K562 (cell line): Measurements from ENCODE around the gene SCN5A. TPM values are rescaled to one million over a fixed set of nuclear protein-coding genes. Genes with fewer than 3 reads are reported as not detected.

Source experiments
- ATAC-seq: fragments of 200-7000 bp; cut with Tn5 transposase; 3 replicates; pipeline ENCODE4 v1.9.1; 2020; ENCODE audit warnings: moderate library complexity
- BruUV-seq: library from RNA; stranded (reverse); fragments of 400-500 nt; replicated peaks from 2 replicates; lab custom pipeline; 2021; lab: Mats Ljungman, UMichigan
- CTCF ChIA-PET: fragments of 300-600 bp; formaldehyde crosslinking; extraction: SDS; loops from one replicate; lab custom pipeline; 2021; ENCODE audit warnings: low intra/inter-chr PET ratio; lab: Yijun Ruan, JAX
- POLR2A ChIA-PET: fragments of 300-600, 350-650 bp; sonication (Branson Sonifier 250); formaldehyde crosslinking; extraction: SDS; loops from one replicate; lab custom pipeline; 2021; ENCODE audit warnings: antibody characterized with exemption, inconsistent platforms; lab: Yijun Ruan, JAX
- DNase-seq, 4 experiments: peaks; one replicate each; pipeline versions ENCODE4 v3.0.0 to v3.0.0-alpha.2; 2011 to 2018; ENCODE audit warnings: low spot score in 3 of 4, mixed read lengths in 3 of 4; ENCODE audit errors: extremely low read depth in 1 of 4
- FAIRE-seq: peaks from 2 replicates; lab custom pipeline; 2011; peaks lifted over from hg19 to GRCh38; lab: Jason Lieb, UNC
- H2AFZ ChIP-seq: 2 replicates; pipeline ENCODE4 v1.6.0; 2011; ENCODE audit warnings: low read depth, low read length, control low read depth, inconsistent platforms
- H3K27ac ChIP-seq: fragments of 200-600 bp; 3 replicates; pipeline ENCODE4 v1.8.0; 2011; ENCODE audit warnings: low read depth, mild to moderate bottlenecking, control low read depth, inconsistent platforms, low read length, moderate library complexity, mixed read lengths; ENCODE audit errors: extremely low read depth
- H3K27me3 ChIP-seq, 2 experiments: fragments of 300-600 bp in 1 of 2; 2 replicates in 1 of 2; 3 replicates in 1 of 2; pipeline versions ENCODE4 v1.6.0 to v1.8.0; 2011; ENCODE audit warnings: inconsistent platforms in 2 of 2, low read length in 2 of 2, mild to moderate bottlenecking in 1 of 2, mixed read lengths in 1 of 2, moderate library complexity in 1 of 2; ENCODE audit not compliant: control insufficient read depth in 2 of 2, insufficient read depth in 2 of 2
- H3K36me3 ChIP-seq: fragments of 300-600 bp; 3 replicates; pipeline ENCODE4 v1.8.0; 2011; ENCODE audit warnings: mild to moderate bottlenecking, low read length, inconsistent platforms; ENCODE audit not compliant: control insufficient read depth, insufficient read depth
- H3K4me1 ChIP-seq, 2 experiments: fragments of 200-600 bp in 1 of 2; replicated peaks in 1 of 2; 2 replicates in 1 of 2; 3 replicates in 1 of 2; pipeline versions ENCODE4 v1.5.1 to v1.8.0; 2011; ENCODE audit warnings: inconsistent platforms in 2 of 2, low read length in 2 of 2, mild to moderate bottlenecking in 1 of 2, mixed read lengths in 1 of 2, moderate library complexity in 1 of 2; ENCODE audit not compliant: control insufficient read depth in 2 of 2, insufficient read depth in 2 of 2
- H3K4me2 ChIP-seq: 2 replicates; pipeline ENCODE4 v1.6.1; 2011; ENCODE audit warnings: low read length, control low read depth, inconsistent platforms, mixed read lengths; ENCODE audit not compliant: insufficient read depth
- H3K4me3 ChIP-seq: fragments of 200-600 bp; sonication (generic), shearing (Covaris generic); 2 replicates; pipeline ENCODE4 v1.5.1; 2016; ENCODE audit warnings: control low read depth, inconsistent platforms
- H3K79me2 ChIP-seq: fragments of 200-600 bp; 3 replicates; pipeline ENCODE4 v1.8.0; 2011; ENCODE audit warnings: low read length, inconsistent platforms; ENCODE audit not compliant: control insufficient read depth, insufficient read depth
- H3K9ac ChIP-seq, 2 experiments: 2 replicates each; pipeline versions ENCODE4 v1.6.0 to v1.6.1; 2011; ENCODE audit warnings: low read depth in 2 of 2, low read length in 2 of 2, control low read depth in 1 of 2, inconsistent platforms in 1 of 2, mild to moderate bottlenecking in 1 of 2, mixed read lengths in 1 of 2; ENCODE audit not compliant: insufficient read depth in 1 of 2
- H3K9me1 ChIP-seq: one replicate; pipeline ENCODE4 v1.6.0; 2011; ENCODE audit warnings: inconsistent platforms, mild to moderate bottlenecking, low read length, moderate library complexity; ENCODE audit not compliant: control insufficient read depth, insufficient read depth
- H3K9me3 ChIP-seq: replicated peaks from 2 replicates; pipeline ENCODE4 v1.5.1; 2011; ENCODE audit warnings: low read depth, low read length, inconsistent platforms; ENCODE audit not compliant: control insufficient read depth, insufficient read depth
- H4K20me1 ChIP-seq: replicated peaks from 2 replicates; pipeline ENCODE4 v1.6.1; 2011; ENCODE audit warnings: low read length, inconsistent platforms, mixed read lengths; ENCODE audit not compliant: control insufficient read depth, insufficient read depth
- ATF4 ChIP-seq: fragments of 450-650 bp; formaldehyde crosslinking; IDR thresholded peaks from 2 replicates; pipeline ENCODE4 v1.4.0; 2022; ENCODE audit warnings: mild to moderate bottlenecking, moderate library complexity
- CREB1 ChIP-seq, 2 experiments: sonication (generic) in 1 of 2; formaldehyde crosslinking in 1 of 2; IDR thresholded peaks; 2 replicates each; pipeline versions ENCODE4 v1.6.1 to v1.8.0; 2012 to 2022; ENCODE audit warnings: inconsistent platforms in 1 of 2, mild to moderate bottlenecking in 1 of 2, missing genetic modification reagents in 1 of 2, moderate library complexity in 1 of 2
- ELK1 ChIP-seq: sonication (generic); formaldehyde crosslinking; IDR thresholded peaks from 2 replicates; pipeline ENCODE4 v1.8.1; 2022; ENCODE audit warnings: missing genetic modification reagents
- EP300 ChIP-seq: IDR thresholded peaks from 2 replicates; pipeline ENCODE4 v1.6.1; 2012; ENCODE audit warnings: low read length, improper control_type of control experiment
- EP400 ChIP-seq: fragments of 450-650 bp; IDR thresholded peaks from 2 replicates; pipeline ENCODE4 v1.6.1; 2017; ENCODE audit warnings: antibody characterized with exemption, mild to moderate bottlenecking, moderate library complexity
- GATA2 ChIP-seq: sonication (generic); formaldehyde crosslinking; IDR thresholded peaks from 2 replicates; pipeline ENCODE4 v1.4.0; 2020; ENCODE audit warnings: mild to moderate bottlenecking, missing genetic modification reagents
- JUND ChIP-seq, 2 experiments: IDR thresholded peaks; 2 replicates in 1 of 2; 3 replicates in 1 of 2; pipeline ENCODE4 v1.6.1; 2011; ENCODE audit warnings: borderline replicate concordance in 2 of 2, low read depth in 2 of 2, low read length in 2 of 2, improper control_type of control experiment in 1 of 2, missing biosample characterization in 1 of 2, missing genetic modification characterization in 1 of 2, missing genetic modification reagents in 1 of 2
- MCM3 ChIP-seq: fragments of 450-650 bp; IDR thresholded peaks from 2 replicates; pipeline ENCODE4 v1.6.1; 2016
- NR2C1 ChIP-seq, 2 experiments: fragments of 450-650 bp; IDR thresholded peaks; 2 replicates each; pipeline ENCODE4 v1.6.1; 2017; ENCODE audit warnings: mild to moderate bottlenecking in 2 of 2, antibody characterized with exemption in 1 of 2, inconsistent platforms in 1 of 2, missing compliant biosample characterization in 1 of 2, missing genetic modification characterization in 1 of 2
- POLR2AphosphoS5 ChIP-seq: IDR thresholded peaks from 2 replicates; pipeline ENCODE4 v1.6.1; 2011; ENCODE audit warnings: mild to moderate bottlenecking, low read depth, low read length, moderate library complexity; ENCODE audit not compliant: control insufficient read depth, insufficient read depth
- POLR2H ChIP-seq: IDR thresholded peaks from 2 replicates; pipeline ENCODE4 v1.6.1; 2016; ENCODE audit warnings: missing genetic modification characterization, low read depth, mild to moderate bottlenecking, control low read depth, missing compliant biosample characterization, moderate library complexity
- RFX1 ChIP-seq: fragments of 450-650 bp; IDR thresholded peaks from 2 replicates; pipeline ENCODE4 v1.6.1; 2016; ENCODE audit warnings: mild to moderate bottlenecking, moderate library complexity
- RUNX1 ChIP-seq: sonication (generic); IDR thresholded peaks from 2 replicates; pipeline ENCODE4 v1.6.1; 2016; ENCODE audit warnings: antibody characterized with exemption, low read depth
- SAP30 ChIP-seq: fragments of 200-600 bp; sonication (generic); IDR thresholded peaks from 2 replicates; pipeline ENCODE4 v1.6.1; 2012; ENCODE audit warnings: borderline replicate concordance, low read depth, mild to moderate bottlenecking, moderate library complexity, low read length, control low read depth, inconsistent platforms; ENCODE audit not compliant: insufficient read depth, poor library complexity, severe bottlenecking
- SMC3 ChIP-seq: conservative IDR thresholded peaks from 2 replicates; pipeline ENCODE4 v1.6.1; 2011; ENCODE audit warnings: low read depth, low read length, improper control_type of control experiment; ENCODE audit not compliant: insufficient read depth
- TOE1 ChIP-seq, 2 experiments: fragments of 450-650 bp in 1 of 2; sonication (generic) in 1 of 2; formaldehyde crosslinking in 1 of 2; IDR thresholded peaks; 2 replicates each; pipeline versions ENCODE4 v1.7.1 to v1.8.0; 2016 to 2022; ENCODE audit warnings: borderline replicate concordance in 2 of 2, mild to moderate bottlenecking in 2 of 2, antibody characterized with exemption in 1 of 2, inconsistent platforms in 1 of 2, low read depth in 1 of 2, missing genetic modification reagents in 1 of 2, moderate library complexity in 1 of 2
- ZFP1 ChIP-seq: fragments of 450-650 bp; formaldehyde crosslinking; IDR thresholded peaks from 2 replicates; pipeline ENCODE4 v1.4.0; 2020; ENCODE audit warnings: mild to moderate bottlenecking, mixed read lengths
- ZNF354B ChIP-seq: fragments of 250-450 bp; sonication (Bioruptor Pico); IDR thresholded peaks from 2 replicates; pipeline ENCODE4 v1.4.0; 2020
- ZNF507 ChIP-seq: conservative IDR thresholded peaks from 2 replicates; pipeline ENCODE4 v1.6.1; 2017; ENCODE audit warnings: missing genetic modification characterization, missing compliant biosample characterization
- ZNF830 ChIP-seq: fragments of 250-450 bp; sonication (Bioruptor Pico); IDR thresholded peaks from 2 replicates; pipeline ENCODE4 v1.5.0; 2021; ENCODE audit warnings: mild to moderate bottlenecking
- WGBS: fragments of 100-300 bp; shearing (Covaris generic); methylation state at CpG from one replicate; pipeline ENCODE4 v1.1.6; 2016; ENCODE audit warnings: low coverage, mixed read lengths; ENCODE audit not compliant: insufficient coverage; ENCODE audit errors: missing lambda C conversion rate; 5-methylcytosine and 5-hydroxymethylcytosine counted together
- in situ Hi-C: fragments of 300-500 bp; cut with MboI; formaldehyde crosslinking; loops from 4 replicates; pipeline ENCODE4 v1.15.0; 2018; ENCODE audit warnings: inconsistent platforms, mixed read lengths
- intact Hi-C: fragments of 100-400 bp; cut with micrococcal nuclease; formaldehyde crosslinking; loops from 2 replicates; pipeline ENCODE4 v1.14.2; 2022
- polyA plus RNA-seq, 8 experiments: library from polyadenylated mRNA; depleted of rRNA in 4 of 8; stranded (reverse) in 5 of 8; unstranded in 3 of 8; fragments of >200 nt; fragmentation: Nextera tagmentation in 2 of 8; fragmentation: Illumina TruSeq in 1 of 8; extraction: Ambion mirVana in 2 of 8; extraction: Trizol in 1 of 8; gene quantifications; 2 replicates each; pipeline versions ENCODE4 v1.2.1 to v1.2.3, GENCODE V29; 2011 to 2014; ENCODE audit warnings: inconsistent platforms in 1 of 8, missing spikeins in 1 of 8
- total RNA-seq, 7 experiments: library from RNA; depleted of rRNA in 6 of 7; stranded (reverse); fragments of >200 nt in 6 of 7; fragmentation: Illumina TruSeq in 2 of 7; extraction: Trizol in 2 of 7; gene quantifications; 2 replicates each; pipeline versions ENCODE4 v1.2.1 to v1.2.3, GENCODE V29; 2011 to 2021; ENCODE audit warnings: low replicate concordance in 1 of 7

The SCN5A gene
- total and polyA plus RNA-seq, 9 of the 15 experiments (the other 6 are each of a cell fraction or from before 2014, with no cell fraction given), result 0.07 to 1.4 (median 0.21) TPM; not detected in 2

- H3K9me1 ChIP-seq, result no peaks in the 10 kb centered on the region
- H3K9ac ChIP-seq, result no peak overlapping the region
- H3K79me2 ChIP-seq, result no peaks in the 10 kb centered on the region
- H3K9me3 ChIP-seq, result no peaks in the 10 kb centered on the region
- H3K27ac ChIP-seq, result no peak overlapping the region
- H3K27me3 ChIP-seq, result peaks cover 13 to 81% of the 10 kb centered on the region in 2 experiments
- FAIRE-seq (no peak), DNase-seq (no peak), ATAC-seq (no peak)
- ChIA-PET CTCF (no interaction called here), POLR2A (interaction anchor here (0.8 to 1.2 kb wide), 3 partner anchors 8 to 719 kb away, joined by 3 read pairs; no protein-coding TSS in a partner anchor)
- H2AFZ ChIP-seq, result no peak overlapping the region
- in situ Hi-C loops (no loop called here), intact Hi-C loops (no loop called here)
- no peak overlapping the region for H3K4me3 ChIP-seq
- no peaks in the 10 kb centered on the region for H3K36me3 ChIP-seq
- H4K20me1 ChIP-seq, result 0 out of 2 replicates have a peak, but pooled peaks cover 4% of the 10 kb centered on the region
- no peak overlapping the region for H3K4me2 ChIP-seq
- 5% methylated on average over 2 of the region's 2 CpGs for WGBS
- TF ChIP-seq CREB1 (IDR thresholded peaks at IDR 0.05) (no peak), CREB1 (CRISPR knock-in tag; IDR thresholded peaks at IDR 0.05) (no peak), ZNF354B (CRISPR knock-in tag) (no peak), ATF4 (CRISPR knock-in tag) (no peak), POLR2AphosphoS5 (no peak), ELK1 (CRISPR knock-in tag) (no peak), RUNX1 (no peak), JUND (IDR thresholded peaks at IDR 0.05; ENCODE audit: borderline replicate concordance, low read depth, low read length) (no peak), JUND (tag; IDR thresholded peaks at IDR 0.05; ENCODE audit: borderline replicate concordance, low read depth, low read length) (no peak), MCM3 (no peak), ZNF830 (CRISPR knock-in tag) (no peak), TOE1 (IDR thresholded peaks at IDR 0.05; ENCODE audit: borderline replicate concordance) (no peak), TOE1 (CRISPR knock-in tag; IDR thresholded peaks at IDR 0.05; ENCODE audit: borderline replicate concordance, low read depth) (no peak), ZNF507 (tag) (no peak), POLR2H (no peak), GATA2 (CRISPR knock-in tag) (no peak), EP400 (no peak), NR2C1 (IDR thresholded peaks at IDR 0.05) (no peak), NR2C1 (tag; IDR thresholded peaks at IDR 0.05) (no peak), ZFP1 (CRISPR knock-in tag) (no peak), SAP30 (no peak), RFX1 (no peak), EP300 (no peak), SMC3 (no peak)
- H3K4me1 ChIP-seq, result peaks cover 0 to 7% of the 10 kb centered on the region in 2 experiments; a peak in 1 of 5 replicates
- BruUV-seq, result no TSS peak
Measured at GRCh38 chr3:38581774-38582173, 67.7 kb downstream of the SCN5A start.
